ENCODE results near the gene MRFAP1L1.

Gene MRFAP1L1

DNA sequence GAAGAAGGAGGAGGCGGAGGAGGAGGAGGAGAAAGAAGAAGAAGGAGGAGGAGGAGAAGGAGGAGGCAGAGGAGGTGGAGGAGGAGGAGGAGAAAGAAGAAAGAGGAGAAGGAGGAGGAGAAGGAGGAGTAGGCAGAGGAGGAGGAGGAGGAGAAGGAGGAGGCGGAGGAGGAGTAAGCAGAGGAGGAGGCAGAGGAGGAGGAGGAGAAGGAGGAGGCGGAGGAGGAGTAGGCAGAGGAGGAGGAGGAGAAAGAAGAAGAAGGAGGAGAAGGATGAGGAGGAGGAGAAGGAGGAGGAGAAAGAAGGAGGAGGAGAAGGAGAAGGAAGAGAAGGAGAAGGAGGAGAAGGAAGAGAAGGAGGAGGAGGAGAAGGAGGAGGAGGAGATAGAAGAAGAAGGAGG, 49.2 kb downstream of the MRFAP1L1 start:
- no peak for DNase-seq (ENCODE audit: low read depth in 2 of 2)

GRCh38 chr4:6659897-6660296, 49.8 kb downstream of the MRFAP1L1 start:
- DNase-seq (ENCODE audit: low read depth in 2 of 2): no peak

DNA sequence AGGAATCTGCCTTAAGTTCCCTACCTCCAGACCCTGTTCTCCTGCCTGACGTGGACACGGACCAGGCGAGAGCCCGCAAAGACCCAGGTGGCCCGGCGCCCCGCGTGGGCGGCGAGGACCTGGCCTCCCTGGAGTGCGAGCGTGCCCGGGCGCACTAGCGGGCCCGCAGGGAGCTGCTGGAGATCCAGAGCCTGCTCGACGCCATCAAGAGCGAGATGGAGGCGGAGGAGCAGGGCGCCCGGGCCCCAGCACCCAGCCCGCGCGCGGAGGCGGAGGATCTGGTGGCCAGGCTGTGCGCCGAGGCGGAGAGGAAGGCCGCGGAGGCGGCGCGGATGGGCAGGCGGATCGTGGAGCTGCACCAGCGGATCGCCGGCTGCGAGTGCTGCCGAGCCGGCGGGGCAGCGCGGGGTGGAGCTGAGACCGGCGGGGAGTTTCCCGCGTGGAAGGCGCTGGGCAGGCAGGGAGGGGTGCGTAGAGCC, 51.0 kb downstream of the MRFAP1L1 start:
- peak in 1 of 2 donors; percentile 27 for DNase-seq (ENCODE audit: low read depth in 2 of 2)

DNA sequence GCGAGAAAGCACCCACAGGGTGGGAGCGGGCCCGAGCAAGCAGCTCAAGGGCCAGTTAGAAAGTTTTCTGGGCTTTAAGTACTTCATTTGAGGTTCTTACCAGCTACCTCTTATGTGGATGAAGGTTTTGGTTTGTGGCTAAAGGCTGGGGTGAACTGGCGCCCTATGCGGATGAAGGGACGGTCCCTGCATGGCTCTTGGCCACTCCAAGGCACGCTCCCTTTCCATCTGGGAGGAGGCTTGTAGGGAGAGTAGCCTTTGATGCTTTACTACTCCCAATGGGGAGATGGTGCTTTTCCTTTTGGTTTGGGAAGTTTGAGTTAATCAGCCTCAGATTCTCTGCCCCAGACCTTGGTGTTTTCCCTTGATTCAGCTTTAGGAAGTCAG, 51.5 kb downstream of the MRFAP1L1 start:
- DNase-seq (ENCODE audit: low read depth in 2 of 2): no peak

Measured in activated CD8-positive, alpha-beta memory T cell treated with anti-CD3 and anti-CD28 coated beads for 4 hours (primary cell).